GM19099 (cell line): ENCODE data around the gene KLHL24.

ENCODE experiments used
- POLR2A ChIP-seq: IDR thresholded peaks from 3 replicates; pipeline ENCODE4 v1.6.1; 2011; ENCODE audit warnings: low read depth; ENCODE audit not compliant: insufficient read length; ENCODE audit errors: extremely low read depth

The KLHL24 gene

GRCh38 chr3:183635431-183636220 is at the start of gene KLHL24:
TSS of gene KLHL24 (plus strand) at chr3:183635623. CDS start at chr3:183650357, 14,734 bp downstream.
- peak; percentile 65 for TF ChIP-seq POLR2A

- TF ChIP-seq POLR2A: no peak
These were observed 48.9 kb upstream of the KLHL24 start for GRCh38 chr3:183586477-183586876.

- TF ChIP-seq POLR2A: no peak
These were observed 48.1 kb upstream of the KLHL24 start for GRCh38 chr3:183587336-183587735.

GRCh38 chr3:183590442-183590841 is 45.0 kb upstream of the KLHL24 start:
- no peak for TF ChIP-seq POLR2A

- no peak for TF ChIP-seq POLR2A
These were observed 43.4 kb upstream of the KLHL24 start for GRCh38 chr3:183591881-183592521.

- no peak for TF ChIP-seq POLR2A
These were observed 42.6 kb upstream of the KLHL24 start for GRCh38 chr3:183592821-183593220.

GRCh38 chr3:183594636-183595035 is 40.8 kb upstream of the KLHL24 start:
- no peak for TF ChIP-seq POLR2A

GRCh38 chr3:183597959-183598358 is 37.5 kb upstream of the KLHL24 start:
- no peak for TF ChIP-seq POLR2A

GRCh38 chr3:183613366-183614285 is 21.8 kb upstream of the KLHL24 start:
- TF ChIP-seq POLR2A: no peak

- TF ChIP-seq POLR2A: no peak
These were observed 16.9 kb upstream of the KLHL24 start for GRCh38 chr3:183618542-183618941.

- TF ChIP-seq POLR2A: no peak
These were observed 16.4 kb upstream of the KLHL24 start for GRCh38 chr3:183619010-183619409.

GRCh38 chr3:183619624-183620251 is 15.7 kb upstream of the KLHL24 start:
- no peak for TF ChIP-seq POLR2A

- TF ChIP-seq POLR2A: no peak
These were observed 15.2 kb upstream of the KLHL24 start for GRCh38 chr3:183620252-183620628.

- TF ChIP-seq POLR2A: no peak
These were observed 8.4 kb upstream of the KLHL24 start for GRCh38 chr3:183626877-183627594.
